PC-3 (cell line): ENCODE results near the gene MCRIP2.

Source experiments
- CTCF ChIP-seq: fragments of 300-600 bp; sonication (generic); conservative IDR thresholded peaks from 2 replicates; pipeline ENCODE4 v1.5.1; 2017; ENCODE audit warnings: antibody characterized with exemption, low read depth, mild to moderate bottlenecking, low read length
- EZH2phosphoT487 ChIP-seq: fragments of 300-600 bp; sonication (generic); IDR thresholded peaks from 2 replicates; pipeline ENCODE4 v1.6.1; 2018; ENCODE audit warnings: mild to moderate bottlenecking, antibody characterized with exemption, low read length, borderline replicate concordance

DNA sequence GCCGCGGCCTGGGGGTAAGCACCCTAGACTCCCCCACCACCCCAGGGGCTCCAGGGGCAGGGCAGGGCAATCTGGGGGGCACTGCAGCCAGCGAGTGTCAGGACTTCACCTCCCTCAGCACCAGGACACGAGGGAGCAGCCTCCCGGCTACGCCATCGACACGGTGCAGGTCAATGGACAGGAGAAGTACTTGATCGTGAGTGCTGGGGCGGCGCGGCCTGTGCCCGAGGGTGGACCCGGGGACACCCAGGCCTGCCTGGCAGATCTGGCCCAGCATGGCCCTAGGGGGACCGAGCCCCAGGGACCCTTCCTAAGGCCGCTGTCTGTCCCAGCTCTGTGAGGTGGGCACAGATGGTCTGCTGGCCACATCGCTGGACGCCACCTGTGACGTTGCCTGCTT lies 30.7 kb downstream of the MCRIP2 start:
- no peak for TF ChIP-seq CTCF
- no peak for TF ChIP-seq EZH2phosphoT487
